ENCODE measurements around the gene C17orf67.

DNA sequence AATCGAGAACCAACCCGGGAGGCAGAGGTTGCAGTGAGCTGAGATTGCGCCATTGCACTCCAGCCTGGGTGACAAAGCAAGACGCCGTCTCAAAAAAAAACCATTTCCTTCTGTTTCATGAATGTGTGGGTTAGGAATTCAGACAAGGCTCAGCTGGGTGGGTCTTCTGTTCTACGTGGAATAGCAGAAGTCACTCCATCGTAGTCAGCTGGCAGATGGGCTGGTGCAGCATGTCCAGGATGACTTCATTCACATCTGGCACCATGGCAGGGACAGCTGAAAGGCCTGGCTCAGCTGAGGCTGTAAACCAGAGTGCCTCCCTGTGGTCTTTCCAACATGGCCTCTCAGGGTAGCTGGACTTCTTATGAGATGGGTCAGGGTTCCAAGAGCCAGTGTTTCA is 89.0 kb downstream of the C17orf67 start:
- TF ChIP-seq ATF1 (CRISPR knock-in tag; IDR thresholded peaks at IDR 0.05) (no peak), ATF1 (tag; IDR thresholded peaks at IDR 0.05) (no peak), MEF2D (tag; conservative IDR thresholded peaks at IDR 0.05; ENCODE audit: low read depth) (no peak), LARP7 (IDR thresholded peaks at IDR 0.05) (no peak), ARNT (IDR thresholded peaks at IDR 0.05) (no peak), NR1H2 (CRISPR knock-in tag; IDR thresholded peaks at IDR 0.05) (no peak), THRAP3 (IDR thresholded peaks at IDR 0.05; ENCODE audit: borderline replicate concordance) (no peak), ETS2 (tag; IDR thresholded peaks at IDR 0.05; ENCODE audit: borderline replicate concordance, poor library complexity, severe bottlenecking) (no peak)
- TF ChIP-seq, protein P1, sequence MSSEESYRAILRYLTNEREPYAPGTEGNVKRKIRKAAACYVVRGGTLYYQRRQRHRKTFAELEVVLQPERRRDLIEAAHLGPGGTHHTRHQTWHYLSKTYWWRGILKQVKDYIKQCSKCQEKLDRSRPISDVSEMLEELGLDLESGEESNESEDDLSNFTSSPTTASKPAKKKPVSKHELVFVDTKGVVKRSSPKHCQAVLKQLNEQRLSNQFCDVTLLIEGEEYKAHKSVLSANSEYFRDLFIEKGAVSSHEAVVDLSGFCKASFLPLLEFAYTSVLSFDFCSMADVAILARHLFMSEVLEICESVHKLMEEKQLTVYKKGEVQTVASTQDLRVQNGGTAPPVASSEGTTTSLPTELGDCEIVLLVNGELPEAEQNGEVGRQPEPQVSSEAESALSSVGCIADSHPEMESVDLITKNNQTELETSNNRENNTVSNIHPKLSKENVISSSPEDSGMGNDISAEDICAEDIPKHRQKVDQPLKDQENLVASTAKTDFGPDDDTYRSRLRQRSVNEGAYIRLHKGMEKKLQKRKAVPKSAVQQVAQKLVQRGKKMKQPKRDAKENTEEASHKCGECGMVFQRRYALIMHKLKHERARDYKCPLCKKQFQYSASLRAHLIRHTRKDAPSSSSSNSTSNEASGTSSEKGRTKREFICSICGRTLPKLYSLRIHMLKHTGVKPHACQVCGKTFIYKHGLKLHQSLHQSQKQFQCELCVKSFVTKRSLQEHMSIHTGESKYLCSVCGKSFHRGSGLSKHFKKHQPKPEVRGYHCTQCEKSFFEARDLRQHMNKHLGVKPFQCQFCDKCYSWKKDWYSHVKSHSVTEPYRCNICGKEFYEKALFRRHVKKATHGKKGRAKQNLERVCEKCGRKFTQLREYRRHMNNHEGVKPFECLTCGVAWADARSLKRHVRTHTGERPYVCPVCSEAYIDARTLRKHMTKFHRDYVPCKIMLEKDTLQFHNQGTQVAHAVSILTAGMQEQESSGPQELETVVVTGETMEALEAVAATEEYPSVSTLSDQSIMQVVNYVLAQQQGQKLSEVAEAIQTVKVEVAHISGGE (CRISPR knock-in tag; IDR thresholded peaks at IDR 0.05): no peak
- TF ChIP-seq, protein P2, sequence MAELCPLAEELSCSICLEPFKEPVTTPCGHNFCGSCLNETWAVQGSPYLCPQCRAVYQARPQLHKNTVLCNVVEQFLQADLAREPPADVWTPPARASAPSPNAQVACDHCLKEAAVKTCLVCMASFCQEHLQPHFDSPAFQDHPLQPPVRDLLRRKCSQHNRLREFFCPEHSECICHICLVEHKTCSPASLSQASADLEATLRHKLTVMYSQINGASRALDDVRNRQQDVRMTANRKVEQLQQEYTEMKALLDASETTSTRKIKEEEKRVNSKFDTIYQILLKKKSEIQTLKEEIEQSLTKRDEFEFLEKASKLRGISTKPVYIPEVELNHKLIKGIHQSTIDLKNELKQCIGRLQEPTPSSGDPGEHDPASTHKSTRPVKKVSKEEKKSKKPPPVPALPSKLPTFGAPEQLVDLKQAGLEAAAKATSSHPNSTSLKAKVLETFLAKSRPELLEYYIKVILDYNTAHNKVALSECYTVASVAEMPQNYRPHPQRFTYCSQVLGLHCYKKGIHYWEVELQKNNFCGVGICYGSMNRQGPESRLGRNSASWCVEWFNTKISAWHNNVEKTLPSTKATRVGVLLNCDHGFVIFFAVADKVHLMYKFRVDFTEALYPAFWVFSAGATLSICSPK (IDR thresholded peaks at IDR 0.05; ENCODE audit: borderline replicate concordance): no peak
- TF ChIP-seq, protein P3, sequence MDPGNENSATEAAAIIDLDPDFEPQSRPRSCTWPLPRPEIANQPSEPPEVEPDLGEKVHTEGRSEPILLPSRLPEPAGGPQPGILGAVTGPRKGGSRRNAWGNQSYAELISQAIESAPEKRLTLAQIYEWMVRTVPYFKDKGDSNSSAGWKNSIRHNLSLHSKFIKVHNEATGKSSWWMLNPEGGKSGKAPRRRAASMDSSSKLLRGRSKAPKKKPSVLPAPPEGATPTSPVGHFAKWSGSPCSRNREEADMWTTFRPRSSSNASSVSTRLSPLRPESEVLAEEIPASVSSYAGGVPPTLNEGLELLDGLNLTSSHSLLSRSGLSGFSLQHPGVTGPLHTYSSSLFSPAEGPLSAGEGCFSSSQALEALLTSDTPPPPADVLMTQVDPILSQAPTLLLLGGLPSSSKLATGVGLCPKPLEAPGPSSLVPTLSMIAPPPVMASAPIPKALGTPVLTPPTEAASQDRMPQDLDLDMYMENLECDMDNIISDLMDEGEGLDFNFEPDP (CRISPR knock-in tag; IDR thresholded peaks at IDR 0.05): no peak
- TF ChIP-seq, protein P4, sequence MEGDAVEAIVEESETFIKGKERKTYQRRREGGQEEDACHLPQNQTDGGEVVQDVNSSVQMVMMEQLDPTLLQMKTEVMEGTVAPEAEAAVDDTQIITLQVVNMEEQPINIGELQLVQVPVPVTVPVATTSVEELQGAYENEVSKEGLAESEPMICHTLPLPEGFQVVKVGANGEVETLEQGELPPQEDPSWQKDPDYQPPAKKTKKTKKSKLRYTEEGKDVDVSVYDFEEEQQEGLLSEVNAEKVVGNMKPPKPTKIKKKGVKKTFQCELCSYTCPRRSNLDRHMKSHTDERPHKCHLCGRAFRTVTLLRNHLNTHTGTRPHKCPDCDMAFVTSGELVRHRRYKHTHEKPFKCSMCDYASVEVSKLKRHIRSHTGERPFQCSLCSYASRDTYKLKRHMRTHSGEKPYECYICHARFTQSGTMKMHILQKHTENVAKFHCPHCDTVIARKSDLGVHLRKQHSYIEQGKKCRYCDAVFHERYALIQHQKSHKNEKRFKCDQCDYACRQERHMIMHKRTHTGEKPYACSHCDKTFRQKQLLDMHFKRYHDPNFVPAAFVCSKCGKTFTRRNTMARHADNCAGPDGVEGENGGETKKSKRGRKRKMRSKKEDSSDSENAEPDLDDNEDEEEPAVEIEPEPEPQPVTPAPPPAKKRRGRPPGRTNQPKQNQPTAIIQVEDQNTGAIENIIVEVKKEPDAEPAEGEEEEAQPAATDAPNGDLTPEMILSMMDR (IDR thresholded peaks at IDR 0.05 in 2 of 3, conservative IDR thresholded peaks at IDR 0.05 in 1 of 3; ENCODE audit: insufficient read depth in 2 of 3, low read depth in 1 of 3, low read length in 3 of 3): no peak

All from K562 (cell line).